IgD-negative memory B cell (primary cell): ENCODE data around the gene IL12RB1. TPM values are rescaled to one million over a fixed set of nuclear protein-coding genes. Genes with fewer than 3 reads are reported as not detected.

Experiments
- H3K27ac Mint-ChIP-seq, 3 donors: one replicate each; pipeline ENCODE4 v1.8.0; 2020 to 2022; ENCODE audit warnings: mild to moderate bottlenecking in 3 of 3, mixed read lengths in 3 of 3, moderate library complexity in 1 of 3
- H3K27me3 Mint-ChIP-seq: one replicate; pipeline ENCODE4 v1.8.0; 2021; ENCODE audit warnings: mixed read lengths
- H3K36me3 Mint-ChIP-seq: one replicate; pipeline ENCODE4 v1.8.0; 2020; ENCODE audit warnings: mild to moderate bottlenecking, mixed read lengths
- H3K4me1 Mint-ChIP-seq, 3 donors: one replicate each; pipeline ENCODE4 v1.8.0; 2020 to 2022; ENCODE audit warnings: mixed read lengths in 3 of 3, mild to moderate bottlenecking in 1 of 3
- H3K4me3 Mint-ChIP-seq, 4 donors: one replicate each; pipeline ENCODE4 v1.8.0; 2020 to 2022; ENCODE audit warnings: mild to moderate bottlenecking in 4 of 4, mixed read lengths in 4 of 4, moderate library complexity in 3 of 4
- H3K9me3 Mint-ChIP-seq, 3 donors: one replicate each; pipeline ENCODE4 v1.8.0; 2020 to 2021; ENCODE audit warnings: mixed read lengths in 3 of 3, mild to moderate bottlenecking in 1 of 3
- polyA plus RNA-seq: library from polyadenylated mRNA; unstranded; fragments of 300-500 nt; fragmentation: Illumina TruSeq; gene quantifications from one replicate; pipeline ENCODE4 v1.2.3, GENCODE V29; 2021

The IL12RB1 gene
- polyA plus RNA-seq: 9.8 TPM

DNA sequence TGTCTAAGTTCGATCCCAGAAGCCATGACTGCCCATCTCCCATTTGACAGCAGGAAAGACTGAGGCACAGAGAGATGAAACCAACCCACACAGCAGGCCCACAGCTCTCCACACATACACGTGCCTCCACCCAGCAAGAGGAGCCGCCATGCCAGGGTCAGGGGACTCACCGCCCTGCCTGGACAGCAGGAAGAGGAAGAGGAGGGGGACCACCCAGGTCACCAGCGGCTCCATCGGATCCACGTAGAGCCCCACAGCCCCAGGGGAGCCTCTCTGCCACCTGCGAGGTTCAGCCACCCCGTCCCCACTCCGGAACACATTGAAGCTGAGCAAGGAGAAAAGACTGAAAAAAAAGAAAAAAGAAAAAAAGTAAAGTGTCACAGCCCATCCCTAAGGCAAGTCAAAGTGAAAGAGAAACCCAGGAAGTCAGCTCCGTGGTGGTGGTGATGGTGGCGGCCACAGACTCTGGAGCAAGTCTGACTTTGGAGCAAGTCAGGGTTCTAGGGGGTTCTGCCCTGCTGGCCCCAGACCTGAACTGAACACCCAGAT lies at the start of gene IL12RB1:
TSS of gene IL12RB1 (minus strand) at position 345 of the 549 bp plus-strand sequence. CDS start at position 234, 111 bp downstream.
- Mint-ChIP-seq H3K27me3 (no peaks in the 10 kb centered on the region), H3K27ac (peak within 1 kb of the TSS; percentile 89 to 98 (median 96)), H3K4me3 (peak within 1 kb of the TSS; percentile 89 to 98 (median 96))

GRCh38 chr19:18135712-18136584 lies 49.2 kb upstream of the IL12RB1 start:
- Mint-ChIP-seq H3K36me3 (peaks cover 7% of the 10 kb centered on the region), H3K27me3 (no peaks in the 10 kb centered on the region), H3K9me3 (no peaks in the 10 kb centered on the region), H3K4me1 (no peaks in the 10 kb centered on the region), H3K27ac (no peak overlapping the region), H3K4me3 (no peak overlapping the region)

More for the DNA sequence above, at the start of gene IL12RB1:
- Mint-ChIP-seq H3K36me3 (peaks cover 2% of the 10 kb centered on the region), H3K9me3 (no peaks in the 10 kb centered on the region), H3K4me1 (peaks cover 28 to 48% (median 39%) of the 10 kb centered on the region in 3 donors)

DNA sequence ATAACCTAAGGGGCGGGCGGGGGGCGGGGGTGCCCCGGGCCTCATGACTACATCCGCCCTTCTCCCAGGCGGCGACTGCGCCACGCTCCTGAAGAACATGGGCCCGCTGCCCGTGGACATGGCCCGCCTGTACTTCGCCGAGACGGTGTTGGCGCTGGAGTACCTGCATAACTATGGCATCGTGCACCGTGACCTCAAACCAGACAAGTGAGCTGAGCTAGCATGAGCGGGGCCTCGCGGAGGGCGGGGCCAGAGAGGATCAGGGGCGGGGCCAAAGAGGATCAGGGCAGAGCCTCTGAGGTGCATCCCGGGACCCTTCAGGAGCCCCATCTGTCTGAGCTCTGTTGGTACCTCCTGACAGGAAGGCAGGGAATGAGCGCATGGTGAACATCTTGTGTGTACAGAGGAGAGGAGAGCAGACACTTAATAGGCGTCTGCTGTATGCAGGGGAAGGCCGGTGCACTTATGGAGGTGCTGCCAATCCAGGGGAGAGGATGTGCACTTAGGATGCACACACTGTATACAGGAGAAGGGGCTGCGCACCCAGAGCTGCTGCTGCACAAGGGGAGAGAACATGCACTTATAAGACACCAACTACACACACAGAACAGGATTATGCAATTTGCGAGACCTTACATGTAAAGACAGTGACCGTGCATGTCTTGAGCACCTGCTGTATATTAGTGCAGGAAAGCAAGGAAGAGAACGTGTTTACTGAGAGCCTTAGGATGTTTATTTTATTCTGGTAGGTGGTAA lies 45.3 kb upstream of the IL12RB1 start:
- no peaks in the 10 kb centered on the region for H3K27me3 Mint-ChIP-seq
- H3K9me3 Mint-ChIP-seq: no peaks in the 10 kb centered on the region
- no peak overlapping the region for H3K4me3 Mint-ChIP-seq
- no peak overlapping the region for H3K27ac Mint-ChIP-seq
- peaks cover 8% of the 10 kb centered on the region for H3K36me3 Mint-ChIP-seq
- H3K4me1 Mint-ChIP-seq: peaks cover 0 to 3% (median 0%) of the 10 kb centered on the region in 3 donors

DNA sequence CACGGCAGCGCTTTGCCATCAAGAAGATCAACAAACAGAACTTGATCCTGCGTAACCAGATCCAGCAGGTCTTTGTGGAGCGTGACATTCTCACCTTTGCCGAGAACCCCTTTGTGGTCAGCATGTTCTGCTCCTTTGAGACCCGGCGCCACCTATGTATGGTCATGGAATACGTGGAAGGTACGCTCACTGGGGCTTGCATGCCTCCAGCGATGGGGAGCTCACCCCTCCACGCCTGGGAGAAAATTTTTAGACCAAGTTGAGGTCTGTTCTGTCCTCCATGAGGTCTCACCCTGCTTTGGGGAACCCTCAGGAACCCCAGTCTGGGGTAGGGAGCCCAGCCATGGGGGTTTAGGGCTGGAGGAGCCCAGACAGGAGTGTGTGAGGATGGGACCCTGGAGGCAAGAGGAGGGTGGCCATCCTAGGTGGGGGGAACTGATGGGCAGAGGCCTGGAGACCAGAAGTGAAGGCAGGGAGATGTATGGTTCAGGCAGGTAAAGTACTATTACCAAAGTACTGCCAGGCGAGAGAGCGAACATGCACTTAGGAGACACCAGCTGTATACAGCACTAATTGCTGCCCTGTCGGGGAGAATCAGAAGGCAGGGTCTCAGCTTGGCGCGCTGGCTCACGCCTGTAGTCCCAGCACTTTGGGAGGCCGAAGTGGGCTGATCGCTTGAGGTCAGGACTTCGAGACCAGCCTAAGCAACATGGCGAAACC lies 43.9 kb upstream of the IL12RB1 start:
- Mint-ChIP-seq H3K36me3 (peaks cover 8% of the 10 kb centered on the region), H3K27ac (peak overlapping the region in 1 of 3 donors; percentile 27), H3K9me3 (no peaks in the 10 kb centered on the region), H3K4me1 (peaks cover 0 to 7% (median 2%) of the 10 kb centered on the region in 3 donors), H3K4me3 (no peak overlapping the region), H3K27me3 (no peaks in the 10 kb centered on the region)

GRCh38 chr19:18128805-18129204 lies 42.1 kb upstream of the IL12RB1 start:
- H3K27me3 Mint-ChIP-seq: no peaks in the 10 kb centered on the region
- no peak overlapping the region for H3K4me3 Mint-ChIP-seq
- H3K9me3 Mint-ChIP-seq: no peaks in the 10 kb centered on the region
- H3K4me1 Mint-ChIP-seq: peaks cover 0 to 7% (median 2%) of the 10 kb centered on the region in 3 donors
- no peak overlapping the region for H3K27ac Mint-ChIP-seq
- H3K36me3 Mint-ChIP-seq: peaks cover 11% of the 10 kb centered on the region

DNA sequence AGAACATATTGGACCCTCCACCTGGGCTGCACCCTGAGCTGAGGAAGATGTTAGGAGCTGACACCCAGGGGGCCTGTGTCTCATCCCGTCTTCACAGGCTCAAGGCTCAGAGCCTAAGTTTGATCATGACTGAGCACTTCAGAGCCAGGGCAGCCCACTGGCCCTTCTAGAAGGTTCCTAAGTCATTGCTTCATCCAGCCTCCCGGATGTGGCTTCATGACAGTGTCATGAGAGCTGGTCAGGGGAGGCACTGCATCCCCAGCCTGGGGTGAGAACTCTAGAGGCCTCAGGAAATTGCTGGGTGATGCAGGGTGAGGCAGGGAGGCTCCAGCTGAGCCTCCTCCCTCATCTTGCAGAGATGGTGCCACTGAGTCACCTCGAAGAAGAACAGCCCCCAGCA lies 41.3 kb upstream of the IL12RB1 start:
- H3K36me3 Mint-ChIP-seq: peaks cover 11% of the 10 kb centered on the region
- H3K27ac Mint-ChIP-seq: no peak overlapping the region
- H3K4me1 Mint-ChIP-seq: peaks cover 0 to 7% (median 2%) of the 10 kb centered on the region in 3 donors
- H3K27me3 Mint-ChIP-seq: no peaks in the 10 kb centered on the region
- H3K4me3 Mint-ChIP-seq: no peak overlapping the region
- no peaks in the 10 kb centered on the region for H3K9me3 Mint-ChIP-seq

GRCh38 chr19:18126097-18126496 lies 39.4 kb upstream of the IL12RB1 start:
- no peaks in the 10 kb centered on the region for H3K27me3 Mint-ChIP-seq
- no peaks in the 10 kb centered on the region for H3K9me3 Mint-ChIP-seq
- peaks cover 7% of the 10 kb centered on the region for H3K36me3 Mint-ChIP-seq
- peaks cover 0 to 7% (median 2%) of the 10 kb centered on the region in 3 donors for H3K4me1 Mint-ChIP-seq
- H3K27ac Mint-ChIP-seq: no peak overlapping the region
- peak overlapping the region in 1 of 4 donors; percentile 47 for H3K4me3 Mint-ChIP-seq

DNA sequence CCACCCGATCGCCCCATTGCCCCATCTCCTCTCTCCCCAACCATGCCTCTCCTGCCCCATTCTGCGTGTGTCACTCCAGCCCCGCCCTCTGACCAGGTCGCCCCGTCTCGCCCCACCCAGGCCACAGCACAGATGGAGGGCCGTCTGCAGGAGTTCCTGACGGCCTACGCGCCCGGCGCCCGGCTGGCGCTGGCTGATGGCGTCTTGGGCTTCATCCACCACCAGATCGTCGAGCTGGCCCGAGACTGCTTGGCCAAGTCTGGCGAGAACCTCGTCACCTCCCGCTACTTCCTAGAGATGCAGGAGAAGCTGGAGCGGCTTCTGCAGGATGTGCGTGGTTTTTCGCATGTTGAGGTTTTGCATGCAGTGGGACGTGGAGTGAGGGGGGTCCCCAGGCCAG lies 37.1 kb upstream of the IL12RB1 start:
- H3K27ac Mint-ChIP-seq: no peak overlapping the region

GRCh38 chr19:18122860-18123795 lies 36.4 kb upstream of the IL12RB1 start:
- H3K9me3 Mint-ChIP-seq: no peaks in the 10 kb centered on the region
- H3K36me3 Mint-ChIP-seq: peaks cover 5% of the 10 kb centered on the region
- peak overlapping the region in 1 of 4 donors; percentile 39 for H3K4me3 Mint-ChIP-seq
- peaks cover 12 to 22% (median 21%) of the 10 kb centered on the region in 3 donors for H3K4me1 Mint-ChIP-seq
- H3K27ac Mint-ChIP-seq: peak overlapping the region in 1 of 3 donors; percentile 59
- H3K27me3 Mint-ChIP-seq: no peaks in the 10 kb centered on the region

More for the DNA sequence above, 37.1 kb upstream of the IL12RB1 start:
- peaks cover 10% of the 10 kb centered on the region for H3K36me3 Mint-ChIP-seq
- H3K4me1 Mint-ChIP-seq: peaks cover 10 to 24% (median 18%) of the 10 kb centered on the region in 3 donors
- no peaks in the 10 kb centered on the region for H3K9me3 Mint-ChIP-seq
- H3K27me3 Mint-ChIP-seq: no peaks in the 10 kb centered on the region
- H3K4me3 Mint-ChIP-seq: no peak overlapping the region

- Mint-ChIP-seq H3K27me3 (no peaks in the 10 kb centered on the region), H3K27ac (peak overlapping the region in 2 of 3 donors; percentile 59), H3K9me3 (no peaks in the 10 kb centered on the region), H3K4me1 (peaks cover 14 to 23% (median 23%) of the 10 kb centered on the region in 3 donors), H3K36me3 (peaks cover 5% of the 10 kb centered on the region), H3K4me3 (no peak overlapping the region)
Observed at GRCh38 chr19:18122424-18122823, 35.7 kb upstream of the IL12RB1 start.

DNA sequence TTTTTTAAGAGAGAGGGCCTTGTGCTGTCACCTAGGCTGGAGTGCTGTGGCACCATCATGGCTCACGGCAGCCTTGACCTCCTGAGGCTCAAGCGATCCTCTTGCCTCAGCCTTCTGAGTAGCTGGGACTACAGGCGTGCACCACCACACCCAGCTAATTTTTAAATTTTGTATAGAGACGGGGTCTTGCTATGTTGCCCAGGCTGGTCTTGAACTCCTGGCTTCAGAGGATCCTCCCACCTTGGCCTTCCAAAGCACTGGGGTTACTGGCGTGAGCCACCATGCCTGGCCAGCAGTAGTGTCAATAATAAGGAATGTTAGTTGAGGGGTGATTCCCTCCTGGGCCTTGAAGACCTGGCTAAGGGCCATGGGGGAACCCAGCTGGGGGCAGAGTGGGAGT lies 34.4 kb upstream of the IL12RB1 start:
- Mint-ChIP-seq H3K9me3 (no peaks in the 10 kb centered on the region), H3K27me3 (no peaks in the 10 kb centered on the region), H3K4me3 (no peak overlapping the region), H3K27ac (peak overlapping the region in 1 of 3 donors; percentile 67), H3K36me3 (peaks cover 5% of the 10 kb centered on the region), H3K4me1 (peaks cover 21 to 27% (median 24%) of the 10 kb centered on the region in 3 donors)

DNA sequence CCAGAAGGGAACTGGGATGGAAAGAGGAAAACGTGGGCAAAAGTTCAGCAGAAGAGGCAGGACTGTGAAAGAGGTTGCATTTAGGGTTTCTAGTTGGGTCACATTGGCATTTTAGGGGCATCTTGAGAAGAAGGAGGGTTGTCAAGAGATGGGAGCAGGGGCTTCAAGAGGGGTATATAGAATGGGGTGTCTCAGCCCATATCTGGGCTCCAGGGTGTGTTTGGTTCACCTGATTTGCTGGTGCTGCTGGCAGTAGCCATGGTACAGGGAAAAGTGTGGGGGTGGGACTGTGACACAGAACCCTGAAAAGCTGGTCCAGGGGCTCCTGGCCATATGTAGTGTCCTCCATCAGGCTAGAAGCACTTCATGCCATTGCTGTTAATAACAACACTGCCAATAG lies 33.4 kb upstream of the IL12RB1 start:
- H3K27ac Mint-ChIP-seq: peak overlapping the region; percentile 55 to 94 (median 91)
- H3K27me3 Mint-ChIP-seq: no peaks in the 10 kb centered on the region
- peak overlapping the region; percentile 67 to 90 (median 86) for H3K4me3 Mint-ChIP-seq
- no peaks in the 10 kb centered on the region for H3K9me3 Mint-ChIP-seq
- peaks cover 21 to 25% (median 25%) of the 10 kb centered on the region in 3 donors for H3K4me1 Mint-ChIP-seq
- peaks cover 5% of the 10 kb centered on the region for H3K36me3 Mint-ChIP-seq

DNA sequence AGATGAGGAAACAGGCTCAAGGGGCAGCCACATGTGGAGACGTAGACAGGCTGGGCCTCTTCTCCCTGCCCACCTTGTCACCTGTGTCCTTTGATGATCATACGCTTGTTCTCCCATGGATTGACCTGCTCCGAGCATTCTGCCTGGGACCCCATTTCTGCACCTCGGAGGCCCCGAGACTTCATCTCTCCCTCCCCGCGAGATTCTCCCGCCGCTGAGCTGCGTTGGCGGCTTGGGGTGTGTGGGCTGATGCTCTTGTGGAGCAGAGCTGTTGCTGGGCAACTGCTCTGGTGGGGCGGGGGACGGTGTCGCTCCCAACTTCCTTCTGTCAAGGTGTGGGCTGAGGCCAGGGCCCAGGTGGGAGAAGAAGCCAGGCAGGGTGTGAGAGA lies 33.0 kb upstream of the IL12RB1 start:
- peaks cover 21 to 25% (median 25%) of the 10 kb centered on the region in 3 donors for H3K4me1 Mint-ChIP-seq
- no peaks in the 10 kb centered on the region for H3K9me3 Mint-ChIP-seq
- H3K36me3 Mint-ChIP-seq: peaks cover 5% of the 10 kb centered on the region
- peak overlapping the region; percentile 86 to 90 (median 86) for H3K4me3 Mint-ChIP-seq
- no peaks in the 10 kb centered on the region for H3K27me3 Mint-ChIP-seq
- peak overlapping the region; percentile 55 to 94 (median 91) for H3K27ac Mint-ChIP-seq
